Neuronal stem cell (in vitro differentiated cells): ENCODE data around the gene AHCTF1. TPM values are rescaled to one million over a fixed set of nuclear protein-coding genes. Genes with fewer than 3 reads are reported as not detected.

Experiments used
- small RNA-seq: library from polyadenylated mRNA; stranded (forward); fragments of <200 nt; extraction: miRNeasy Mini kit (QIAGEN cat#:217004); gene quantifications from one replicate; pipeline ENCODE3, GENCODE V24; 2013; ENCODE audit not compliant: insufficient read depth

The AHCTF1 gene

Small RNA genes lying within 50 kb of the gene (small RNA-seq; reads per million reads assigned to genes)
- gene AC113174.1 (not detected), gene RF00402 (not detected)
